Measurements from ENCODE around the gene KLRC4.

- no peak for TF ChIP-seq CTCF (conservative IDR thresholded peaks at IDR 0.05)
- no peak for TF ChIP-seq ZFX (IDR thresholded peaks at IDR 0.05)
Observed at GRCh38 chr12:10400829-10401228, 8.7 kb downstream of the KLRC4 start.
